Colon (tissue), 2 donors: Measurements from ENCODE around the gene TMPRSS4.

Experiments
- FAIRE-seq: peaks from 2 replicates; lab custom pipeline; 2012; peaks lifted over from hg19 to GRCh38; lab: Jason Lieb, UNC
- donor health status: control.
- donor health status: control.

Gene TMPRSS4

DNA sequence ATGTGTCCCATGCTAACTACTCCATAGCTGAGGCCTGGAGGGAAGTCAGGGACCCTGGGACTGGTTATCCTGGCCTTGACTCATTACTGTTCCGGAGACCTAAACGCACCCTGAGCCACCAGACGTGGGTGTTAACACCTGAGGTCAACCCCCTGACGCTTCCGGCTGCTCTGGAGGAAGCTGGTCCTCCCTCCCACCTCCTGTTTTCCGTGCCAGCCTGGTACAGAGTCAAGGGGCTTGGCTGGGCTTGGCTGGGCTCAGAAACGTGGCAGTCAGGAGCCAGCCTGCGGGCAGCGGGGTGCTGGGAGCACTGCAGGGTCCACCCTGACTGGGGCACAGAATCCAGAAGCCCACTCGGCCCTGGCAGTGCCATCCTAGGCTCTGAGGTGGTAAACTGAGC, 2.6 kb downstream of the TMPRSS4 start:
- no peak for FAIRE-seq

DNA sequence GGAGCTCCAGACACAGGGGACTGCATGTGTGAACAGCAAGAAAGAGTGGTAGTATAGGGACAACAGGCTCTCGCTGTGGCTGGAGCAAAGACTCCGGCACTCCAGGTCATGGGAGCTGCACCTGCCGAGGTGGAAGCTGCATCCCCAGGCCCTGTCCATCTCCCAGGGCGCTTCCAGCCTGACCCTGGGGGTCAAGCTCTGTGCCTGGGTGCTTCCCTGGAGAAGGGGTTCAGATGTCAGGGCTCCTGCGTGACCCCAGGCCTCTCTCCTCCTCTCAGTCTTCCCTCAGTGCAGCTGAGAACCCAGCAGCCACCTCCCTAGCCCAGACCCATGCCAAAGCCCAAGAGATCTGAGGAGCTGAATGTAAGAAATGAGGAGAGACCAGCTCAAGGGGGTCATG, 3.4 kb downstream of the TMPRSS4 start:
- FAIRE-seq, result no peak

DNA sequence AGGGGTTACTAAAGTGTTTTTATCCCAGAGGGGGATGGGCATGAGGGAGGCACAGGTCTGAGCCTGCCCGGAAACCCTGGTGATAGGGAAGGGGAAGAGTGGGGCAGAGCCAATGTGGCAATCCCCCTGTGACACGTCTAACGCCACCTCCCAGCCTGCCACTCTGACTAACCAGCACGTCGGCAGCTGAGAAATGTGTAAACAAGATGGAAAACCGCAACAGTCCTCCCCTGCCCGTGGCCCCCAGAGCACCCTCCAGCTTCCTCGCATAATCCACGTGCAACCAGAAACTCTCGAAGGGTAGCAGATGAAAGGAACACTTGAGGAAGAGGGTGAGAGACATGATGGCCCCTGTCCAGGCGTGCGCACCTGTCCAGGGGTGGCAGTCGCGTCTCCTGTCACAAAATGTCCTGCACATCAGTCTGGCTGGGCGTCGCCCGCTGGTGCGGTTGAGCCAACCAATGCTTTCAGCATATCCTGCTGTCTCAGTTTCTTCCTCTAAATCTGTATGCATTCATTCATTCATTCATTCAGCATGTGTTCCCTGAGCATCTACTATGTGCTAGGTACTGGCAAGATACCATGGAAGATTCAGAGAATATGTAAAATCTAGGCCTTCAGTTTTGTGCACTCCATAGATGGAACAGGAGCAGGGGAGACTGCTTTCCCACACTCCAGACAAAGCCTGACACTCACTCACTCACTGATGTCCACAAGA, 4.5 kb downstream of the TMPRSS4 start:
- no peak for FAIRE-seq

DNA sequence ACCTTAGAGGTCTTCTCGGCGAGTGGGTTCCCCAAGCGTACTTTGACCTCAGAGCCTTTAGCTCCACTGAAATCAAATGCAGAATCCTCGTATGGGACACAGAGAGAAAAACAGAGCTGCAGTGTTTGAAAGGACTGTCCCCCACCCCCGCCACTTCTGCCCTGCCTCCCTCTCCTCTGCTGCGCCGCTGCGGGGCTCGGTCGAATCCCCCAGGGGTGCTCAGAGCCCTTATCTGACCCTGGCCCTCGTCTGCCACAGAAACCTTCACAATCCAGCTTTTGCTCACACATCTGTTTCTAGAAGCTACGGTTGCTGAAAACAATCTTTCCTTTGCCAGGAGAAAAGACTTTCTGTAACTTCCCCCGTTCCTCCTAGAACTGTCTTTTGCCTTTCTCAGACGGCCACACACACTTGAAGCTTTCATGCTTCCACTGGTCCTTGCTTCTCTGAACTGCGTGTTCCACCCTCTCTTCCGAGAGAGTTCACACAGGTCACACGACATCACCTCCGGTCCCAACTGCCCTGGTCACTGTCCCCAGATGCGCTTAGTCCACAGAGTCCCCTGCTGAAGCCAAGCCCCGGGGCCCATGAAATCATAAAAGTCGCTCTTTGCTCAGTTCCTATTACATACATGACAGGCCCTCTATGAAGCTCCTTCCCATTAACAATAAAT, 6.1 kb downstream of the TMPRSS4 start:
- no peak for FAIRE-seq

GRCh38 chr11:118084247-118084646, 7.4 kb downstream of the TMPRSS4 start:
- no peak for FAIRE-seq

- no peak for FAIRE-seq
Measured at GRCh38 chr11:118084656-118085055, 7.8 kb downstream of the TMPRSS4 start.

GRCh38 chr11:118086913-118087768, 10.3 kb downstream of the TMPRSS4 start, which contains the start of gene SMIM35:
TSS of gene SMIM35 (minus strand) at chr11:118086963. CDS start at chr11:118086757, 206 bp downstream.
- FAIRE-seq, result no peak

DNA sequence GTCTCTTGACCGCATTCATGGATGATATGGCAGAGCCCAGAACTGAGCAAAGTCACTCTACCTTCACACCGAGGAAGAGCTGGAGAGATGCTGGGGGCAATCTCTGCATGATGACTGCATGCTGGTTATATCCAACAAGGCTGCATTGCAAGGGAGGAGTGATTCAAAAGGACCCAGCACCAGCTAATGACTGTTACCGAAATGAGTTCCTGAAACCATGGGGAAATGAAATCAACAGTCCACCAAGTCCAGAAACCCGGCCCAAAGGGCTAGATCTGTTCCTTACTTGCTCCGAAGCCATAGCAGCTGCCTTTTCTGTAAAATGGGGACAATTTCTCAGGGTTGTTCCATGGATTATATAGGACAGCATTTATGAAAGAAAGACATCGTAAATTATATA, 11.1 kb downstream of the TMPRSS4 start:
- no peak for FAIRE-seq

- FAIRE-seq, result no peak
Measured at GRCh38 chr11:118088531-118088930, 11.7 kb downstream of the TMPRSS4 start.

- FAIRE-seq, result no peak
Measured at GRCh38 chr11:118090545-118091162, 13.8 kb downstream of the TMPRSS4 start.

DNA sequence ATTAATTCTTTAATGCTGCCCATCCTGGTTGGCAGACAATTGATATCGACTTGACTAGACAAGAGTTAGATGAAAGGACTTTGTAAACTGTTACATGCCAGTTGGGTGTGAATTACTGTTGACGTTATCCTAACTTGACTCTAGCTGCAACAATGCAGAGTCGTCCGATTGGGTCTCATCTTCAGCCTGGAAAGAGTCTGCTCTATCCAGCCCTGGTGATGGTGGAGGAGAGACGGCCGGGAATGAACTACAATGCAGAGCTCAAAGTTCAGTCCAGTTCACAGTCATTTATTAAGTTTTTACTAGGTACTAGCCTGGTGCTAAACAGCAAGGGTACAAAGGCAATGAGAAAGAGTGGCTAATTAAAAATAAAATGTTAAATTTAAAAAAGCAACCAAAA, 14.8 kb downstream of the TMPRSS4 start:
- FAIRE-seq, result no peak

DNA sequence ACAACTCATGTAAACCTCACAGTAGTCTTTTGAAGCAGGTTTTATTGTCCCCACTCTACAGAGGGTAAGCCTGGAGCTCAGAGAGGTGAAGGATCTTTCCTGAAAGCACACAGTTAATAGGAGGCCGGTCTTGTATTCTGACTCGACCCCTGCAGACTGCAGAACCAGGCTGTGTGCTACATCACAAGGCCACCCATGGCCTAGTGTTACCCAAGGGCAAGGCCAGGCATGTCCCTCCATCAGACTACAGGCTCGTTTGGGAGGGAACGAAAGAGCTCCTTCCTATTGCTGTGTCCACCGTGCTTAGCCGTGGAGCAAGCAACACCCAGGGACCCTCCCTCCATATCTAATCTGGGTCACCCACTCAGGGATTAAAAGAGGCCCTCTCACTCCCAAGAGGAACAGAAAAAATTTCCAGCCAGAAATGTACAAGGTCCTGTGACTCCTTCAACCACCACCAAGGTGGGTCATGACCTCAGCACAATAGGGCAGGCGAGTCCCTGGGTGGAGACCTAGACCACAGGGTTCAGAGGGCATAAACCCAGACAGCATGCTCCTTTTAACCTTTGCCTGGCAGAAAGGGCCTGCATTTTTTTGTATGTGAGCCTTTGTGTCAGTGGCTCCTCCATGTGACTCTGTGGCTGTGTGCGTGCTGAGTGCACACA, 16.2 kb downstream of the TMPRSS4 start:
- no peak for FAIRE-seq

- no peak for FAIRE-seq
Measured at GRCh38 chr11:118095493-118095892, 18.6 kb downstream of the TMPRSS4 start.

GRCh38 chr11:118095967-118096367, 19.1 kb downstream of the TMPRSS4 start:
- FAIRE-seq, result no peak

GRCh38 chr11:118098996-118099837, 22.3 kb downstream of the TMPRSS4 start:
- FAIRE-seq, result no peak

- no peak for FAIRE-seq
Measured at GRCh38 chr11:118099838-118100556, 23.1 kb downstream of the TMPRSS4 start.

- no peak for FAIRE-seq
Measured at GRCh38 chr11:118100691-118101232, 23.9 kb downstream of the TMPRSS4 start.

DNA sequence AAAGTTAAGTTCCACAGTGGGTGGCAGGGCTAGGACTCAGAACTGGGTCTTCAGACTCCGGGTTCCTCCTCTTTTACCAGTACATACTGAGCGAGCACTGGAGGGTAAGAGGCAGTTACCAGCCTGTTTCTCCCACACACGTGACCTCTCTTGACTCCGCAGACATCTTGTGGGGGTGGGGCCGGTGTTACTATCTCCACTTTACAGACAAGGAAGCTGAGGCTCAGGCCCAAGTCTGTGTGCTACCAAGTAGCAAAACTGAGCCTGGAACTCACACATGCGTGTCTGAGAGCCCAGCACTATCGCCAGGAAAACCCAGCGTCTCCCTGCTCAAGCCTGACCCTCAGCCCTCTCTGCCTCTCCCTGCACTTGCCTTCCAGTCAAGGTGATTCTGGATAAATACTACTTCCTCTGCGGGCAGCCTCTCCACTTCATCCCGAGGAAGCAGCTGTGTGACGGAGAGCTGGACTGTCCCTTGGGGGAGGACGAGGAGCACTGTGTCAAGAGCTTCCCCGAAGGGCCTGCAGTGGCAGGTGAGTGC, 25.9 kb downstream of the TMPRSS4 start:
- FAIRE-seq, result no peak

- no peak for FAIRE-seq
Measured at GRCh38 chr11:118104491-118104890, 27.6 kb downstream of the TMPRSS4 start.
